Spleen (tissue), 11 donors: Measurements from ENCODE around the gene UCP3. TPM values are rescaled to one million over a fixed set of nuclear protein-coding genes. Genes with fewer than 3 reads are reported as not detected.
A peak's percentile ranks its signal among the peaks of the same experiment; 100 is the strongest.

ENCODE experiments used
- DNase-seq: peaks from one replicate; pipeline ENCODE4 v3.0.0-alpha.2; 2020
- H3K27ac ChIP-seq, 8 donors: fragments of 200-600 bp; sonication (generic) in 7 of 8; 1 replicate in 4 of 8; 2 replicates in 4 of 8; pipeline versions ENCODE4 v1.5.0 to v1.8.0; 2016 to 2021; ENCODE audit warnings: inconsistent platforms in 4 of 8, mild to moderate bottlenecking in 4 of 8, moderate library complexity in 1 of 8
- H3K27me3 ChIP-seq, 7 donors: fragments of 200-600 bp; sonication (generic) in 6 of 7; replicated peaks in 1 of 7; 1 replicate in 4 of 7; 2 replicates in 3 of 7; pipeline versions ENCODE4 v1.5.0 to v1.8.0; 2016 to 2021; ENCODE audit warnings: inconsistent platforms in 3 of 7, mild to moderate bottlenecking in 1 of 7
- H3K36me3 ChIP-seq, 6 donors: fragments of 200-600 bp; sonication (generic) in 5 of 6; 1 replicate in 4 of 6; 2 replicates in 2 of 6; pipeline versions ENCODE4 v1.5.0 to v1.8.0; 2016 to 2021; ENCODE audit warnings: inconsistent platforms in 2 of 6
- H3K4me1 ChIP-seq, 6 donors: fragments of 200-600 bp; sonication (generic) in 5 of 6; 1 replicate in 3 of 6; 2 replicates in 3 of 6; pipeline versions ENCODE4 v1.5.0 to v1.8.0; 2016 to 2021; ENCODE audit warnings: inconsistent platforms in 3 of 6
- H3K4me3 ChIP-seq, 8 donors: fragments of 200-600 bp; sonication (generic) in 7 of 8; 1 replicate in 4 of 8; 2 replicates in 4 of 8; pipeline versions ENCODE4 v1.5.0 to v1.8.0; 2016 to 2021; ENCODE audit warnings: inconsistent platforms in 4 of 8, mild to moderate bottlenecking in 4 of 8, moderate library complexity in 2 of 8
- H3K9me3 ChIP-seq, 8 donors: fragments of 200-600 bp; sonication (generic) in 7 of 8; 1 replicate in 4 of 8; 2 replicates in 4 of 8; pipeline versions ENCODE4 v1.5.0 to v1.8.0; 2016 to 2021; ENCODE audit warnings: inconsistent platforms in 4 of 8
- CTCF ChIP-seq, 11 experiments: fragments of 200-600 bp in 7 of 11; fragments of 450-650 bp in 4 of 11; sonication (generic) in 4 of 11; IDR thresholded peaks in 8 of 11; conservative IDR thresholded peaks in 3 of 11; 1 replicate in 7 of 11; 2 replicates in 4 of 11; pipeline versions ENCODE4 v1.4.0 to v1.8.0; 2016 to 2021; ENCODE audit warnings: antibody characterized with exemption in 11 of 11, inconsistent platforms in 4 of 11, mild to moderate bottlenecking in 1 of 11
- POLR2A ChIP-seq, 3 donors: fragments of 450-650 bp; IDR thresholded peaks; one replicate each; pipeline ENCODE4 v1.5.1; 2017; ENCODE audit warnings: antibody characterized with exemption in 3 of 3, mild to moderate bottlenecking in 1 of 3
- POLR2AphosphoS5 ChIP-seq, 3 donors: sonication (generic); formaldehyde crosslinking; IDR thresholded peaks; one replicate each; pipeline ENCODE4 v1.5.1; 2017; ENCODE audit warnings: antibody characterized with exemption in 3 of 3
- WGBS, 5 donors: extraction: QIAGEN DNeasy Blood & Tissue Kit in 3 of 5; methylation state at CpG; one replicate each; pipeline versions ENCODE4 v1.1.5 to v1.1.7; 2013 to 2018; 5-methylcytosine and 5-hydroxymethylcytosine counted together
- intact Hi-C: fragments of 100-400 bp; cut with DNase I; formaldehyde crosslinking; loops from one replicate; pipeline ENCODE4 v1.15.0; 2023; ENCODE audit warnings: low total_unique reads
- polyA plus RNA-seq, 3 donors: library from polyadenylated mRNA; stranded (reverse); fragments of 200-250 nt; gene quantifications; one replicate each; pipeline ENCODE4 v1.2.1, GENCODE V29; 2013
- total RNA-seq, 7 donors: library from RNA; depleted of rRNA in 3 of 7; stranded (reverse); fragments of >200 nt in 3 of 7; fragmentation: NEBNext Ultra II Directional in 4 of 7; extraction: Animal tissue kit (Norgen Biotek cat#: 25700) in 4 of 7; gene quantifications; one replicate each; pipeline versions ENCODE4 v1.1.0 to v1.2.1, GENCODE V29; 2016 to 2021
- donor health status: healthy with polysubstance abuse.
- donor health status: DM: no; HTN: no; CAD: no; lungs with moderate emphysema.
- donor health status: DM: no; HTN: no; CAD: no.
- donor health status: Bipolar disorder and iron deficiency.
- donor health status: healthy.
- donor health status: DM: no; HTN: no; CAD: no.
- donor health status: DM: yes; HTN: yes; CAD: no.

The UCP3 gene
- total and polyA plus RNA-seq, 10 donors: 0.68 to 7.1 (median 4.2) TPM

DNA sequence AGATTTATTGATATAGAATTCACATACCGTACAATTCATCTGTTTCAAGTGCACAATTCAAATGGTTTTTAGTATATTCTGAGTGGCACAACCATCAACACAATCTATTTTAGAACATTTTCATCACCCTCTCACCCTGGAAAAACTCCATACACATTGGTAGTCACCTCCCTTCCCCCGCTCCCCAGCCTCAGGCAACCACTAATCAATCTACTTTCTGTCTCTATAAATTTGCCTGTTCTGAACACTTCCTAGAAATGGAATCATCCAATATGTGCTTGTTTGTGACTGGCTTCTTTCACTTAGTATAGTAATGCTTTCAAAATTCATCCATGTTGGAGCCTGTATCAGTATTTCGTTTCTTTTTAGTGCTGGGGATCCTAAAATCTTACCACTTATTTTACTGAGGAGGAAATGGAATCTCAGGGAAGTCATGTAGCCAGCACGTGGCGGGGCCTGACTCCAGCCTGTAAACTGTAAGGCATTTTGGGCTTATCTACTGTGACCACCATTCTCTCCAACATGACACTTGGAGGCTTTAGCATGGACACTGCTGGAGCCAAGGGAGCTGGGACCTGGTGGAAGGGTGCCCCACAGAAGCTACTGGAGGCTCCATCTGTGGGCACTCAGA, 905 bp upstream of the UCP3 start:
- no peak for DNase-seq
- WGBS, 5 donors: 89 to 94% (median 92%) methylated on average over 5 of the region's 5 CpGs
- TF ChIP-seq POLR2AphosphoS5 (IDR thresholded peaks at IDR 0.05) (no peak), POLR2A (IDR thresholded peaks at IDR 0.05) (no peak), CTCF (IDR thresholded peaks at IDR 0.05 in 8 of 11, conservative IDR thresholded peaks at IDR 0.05 in 3 of 11) (no peak)

DNA sequence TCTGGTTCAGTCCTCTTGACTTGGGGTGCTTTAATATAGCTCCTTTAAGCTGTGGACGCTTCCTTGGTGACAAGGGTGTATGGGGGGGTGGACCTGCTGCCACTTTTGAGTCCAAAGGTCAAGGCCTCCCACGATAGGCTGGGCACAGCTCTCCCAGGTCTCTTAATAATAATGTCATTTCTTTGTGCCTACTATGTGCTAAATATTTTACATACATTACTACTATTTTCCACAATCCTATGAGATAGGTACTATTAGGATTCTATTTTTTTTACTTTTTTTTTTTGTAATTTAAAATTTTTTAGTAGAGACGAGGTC, 304 bp upstream of the UCP3 start:
- no peak for DNase-seq
- Histone ChIP-seq H3K36me3 (peaks cover 0 to 60% (median 1%) of the 10 kb centered on the region in 6 donors), H3K27me3 (no peaks in the 10 kb centered on the region), H3K27ac (no peak overlapping the region), H3K4me1 (peaks cover 12 to 83% (median 53%) of the 10 kb centered on the region in 6 donors), H3K9me3 (no peaks in the 10 kb centered on the region), H3K4me3 (no peak overlapping the region)
- intact Hi-C loops: no loop called here
- 85 to 92% (median 89%) methylated on average over 3 of the region's 3 CpGs for WGBS, 5 donors
- no peak for TF ChIP-seq POLR2AphosphoS5 (IDR thresholded peaks at IDR 0.05)
- TF ChIP-seq CTCF (IDR thresholded peaks at IDR 0.05 in 8 of 11, conservative IDR thresholded peaks at IDR 0.05 in 3 of 11): no peak
- no peak for TF ChIP-seq POLR2A (IDR thresholded peaks at IDR 0.05)

More for the DNA sequence above, 905 bp upstream of the UCP3 start:
- H3K36me3 ChIP-seq: peaks cover 0 to 59% (median 0%) of the 10 kb centered on the region in 6 donors
- intact Hi-C loops: no loop called here
- no peak overlapping the region for H3K4me3 ChIP-seq
- H3K27me3 ChIP-seq: no peaks in the 10 kb centered on the region
- peaks cover 11 to 83% (median 52%) of the 10 kb centered on the region in 6 donors for H3K4me1 ChIP-seq
- H3K27ac ChIP-seq: peak overlapping the region in 1 of 8 donors; percentile 56
- no peaks in the 10 kb centered on the region for H3K9me3 ChIP-seq

GRCh38 chr11:74007691-74008372, 1.1 kb downstream of the UCP3 start:
- intact Hi-C loops: no loop called here
- H3K4me3 ChIP-seq: no peak overlapping the region
- TF ChIP-seq POLR2AphosphoS5 (IDR thresholded peaks at IDR 0.05): no peak
- no peak for TF ChIP-seq POLR2A (IDR thresholded peaks at IDR 0.05)
- H3K9me3 ChIP-seq: no peaks in the 10 kb centered on the region
- H3K4me1 ChIP-seq: peaks cover 12 to 78% (median 52%) of the 10 kb centered on the region in 6 donors
- peaks cover 0 to 60% (median 12%) of the 10 kb centered on the region in 6 donors for H3K36me3 ChIP-seq
- 88 to 95% (median 91%) methylated on average over 5 to 6 of the region's 6 CpGs for WGBS, 5 donors
- peak overlapping the region in 2 of 8 donors; percentile 11 to 53 for H3K27ac ChIP-seq
- H3K27me3 ChIP-seq: no peaks in the 10 kb centered on the region
- DNase-seq: peak; percentile 66

DNA sequence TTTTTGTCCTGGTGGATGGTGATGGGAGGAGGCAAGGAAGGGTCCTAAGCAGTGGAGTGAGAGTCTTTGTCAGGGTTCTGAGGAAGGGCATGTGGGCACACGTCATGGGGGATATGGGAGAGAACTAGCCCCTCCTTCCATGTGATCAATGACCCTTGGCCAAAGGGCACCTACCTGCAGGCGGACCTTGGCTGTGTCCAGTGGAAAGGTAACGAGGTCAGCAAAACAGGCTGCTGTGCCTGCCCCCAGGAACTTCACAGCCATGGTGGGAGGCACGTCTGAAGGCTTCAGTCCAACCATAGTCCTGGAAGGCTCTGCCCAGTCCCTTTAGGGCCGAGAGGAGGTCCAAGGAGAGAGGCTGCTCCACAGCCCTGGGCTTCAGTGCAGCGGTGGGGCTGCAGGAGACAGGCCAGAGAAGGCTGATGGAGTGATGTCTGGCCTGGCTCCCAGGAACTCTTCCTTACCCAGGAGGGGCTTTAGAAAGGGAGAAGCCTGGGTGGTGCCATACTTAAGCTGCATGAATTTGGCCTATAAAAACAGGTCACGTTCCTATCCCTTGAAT, 2.1 kb downstream of the UCP3 start:
- H3K27me3 ChIP-seq: no peaks in the 10 kb centered on the region
- no peak for TF ChIP-seq CTCF (IDR thresholded peaks at IDR 0.05 in 8 of 11, conservative IDR thresholded peaks at IDR 0.05 in 3 of 11)
- TF ChIP-seq POLR2A (IDR thresholded peaks at IDR 0.05): no peak
- no peak for TF ChIP-seq POLR2AphosphoS5 (IDR thresholded peaks at IDR 0.05)
- no peak overlapping the region for H3K27ac ChIP-seq
- no peak overlapping the region for H3K4me3 ChIP-seq
- intact Hi-C loops: no loop called here
- no peaks in the 10 kb centered on the region for H3K9me3 ChIP-seq
- peaks cover 12 to 68% (median 42%) of the 10 kb centered on the region in 6 donors for H3K4me1 ChIP-seq
- WGBS, 5 donors: 84 to 95% (median 88%) methylated on average over 6 to 7 of the region's 7 CpGs
- H3K36me3 ChIP-seq: peaks cover 0 to 59% (median 17%) of the 10 kb centered on the region in 6 donors
- DNase-seq: peak; percentile 53
